Measurements from ENCODE around the gene AGAP6.
"Not testable (repeated sequence)": the region's sequence is repeated elsewhere in the genome, so short reads cannot be mapped to it uniquely, and the experiment has no call there.

AGAP6 gene

GRCh38 chr10:50025627-50026026 is 37.4 kb downstream of the AGAP6 start:
- DNase-seq = no peak

GRCh38 chr10:50027195-50027594 is 39.0 kb downstream of the AGAP6 start:
- no peak for DNase-seq

GRCh38 chr10:50033481-50033880 is 45.3 kb downstream of the AGAP6 start:
- no peak for DNase-seq

DNA sequence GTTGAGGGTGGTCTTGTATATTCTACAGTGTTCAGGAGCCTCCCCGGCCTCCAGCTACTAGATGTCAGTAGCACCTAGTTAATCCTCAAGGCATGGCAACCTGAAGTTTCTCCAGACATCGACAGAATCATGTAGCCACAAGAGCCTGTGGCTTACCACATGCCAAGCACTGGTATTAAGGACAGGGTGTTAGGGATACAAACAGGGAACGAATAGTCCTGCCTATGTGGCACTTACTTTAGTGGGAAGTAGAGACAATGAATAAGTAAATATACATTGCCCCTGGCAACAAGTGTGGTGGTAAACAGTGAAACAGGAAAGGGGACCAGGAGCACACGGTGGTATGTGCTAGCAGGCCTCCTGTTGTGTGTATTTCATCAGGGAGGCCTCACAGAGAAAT is 47.1 kb downstream of the AGAP6 start:
- not testable (repeated sequence) for DNase-seq

DNA sequence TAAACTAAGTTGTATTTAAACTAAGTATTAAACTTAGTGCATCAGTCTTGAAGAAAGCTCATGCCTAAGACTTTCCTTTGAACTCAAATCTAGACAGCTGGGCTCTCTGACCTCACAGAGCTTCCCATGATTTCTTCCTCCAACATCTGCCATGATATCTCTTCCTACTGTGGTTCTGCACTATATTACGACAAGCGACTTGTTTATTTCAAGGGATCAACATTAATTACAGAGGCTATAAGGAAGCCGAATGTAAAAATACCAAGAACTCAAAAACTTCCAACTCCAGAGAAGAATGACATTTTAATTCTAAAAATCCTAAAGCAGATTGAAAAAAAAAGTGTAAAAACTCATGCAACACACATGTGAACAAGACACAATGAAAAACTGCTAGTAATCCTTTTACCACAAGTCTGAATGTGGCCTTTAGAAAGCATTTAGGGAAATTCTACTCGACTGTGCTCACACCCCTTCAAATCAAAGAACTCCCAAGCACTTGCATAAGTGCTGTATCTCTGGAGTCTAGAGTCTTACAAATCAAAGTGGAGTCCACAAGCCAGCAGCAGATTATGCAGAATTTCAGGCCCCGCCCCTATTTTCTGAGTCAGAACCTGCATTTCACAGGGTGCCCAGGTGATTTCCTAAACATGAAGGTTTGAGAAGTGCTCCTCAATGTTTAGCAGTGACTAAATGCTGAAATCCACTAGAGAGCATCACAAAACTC is 56.9 kb downstream of the AGAP6 start:
- DNase-seq = no peak

GRCh38 chr10:50046457-50046856 is 58.3 kb downstream of the AGAP6 start:
- DNase-seq = not testable (repeated sequence)

GRCh38 chr10:50047594-50047993 is 59.4 kb downstream of the AGAP6 start:
- DNase-seq = not testable (repeated sequence)

- DNase-seq = not testable (repeated sequence)
Measured at GRCh38 chr10:50051995-50052660, 63.9 kb downstream of the AGAP6 start.

- DNase-seq = not testable (repeated sequence)
Measured at GRCh38 chr10:50052778-50053376, 64.7 kb downstream of the AGAP6 start.

DNA sequence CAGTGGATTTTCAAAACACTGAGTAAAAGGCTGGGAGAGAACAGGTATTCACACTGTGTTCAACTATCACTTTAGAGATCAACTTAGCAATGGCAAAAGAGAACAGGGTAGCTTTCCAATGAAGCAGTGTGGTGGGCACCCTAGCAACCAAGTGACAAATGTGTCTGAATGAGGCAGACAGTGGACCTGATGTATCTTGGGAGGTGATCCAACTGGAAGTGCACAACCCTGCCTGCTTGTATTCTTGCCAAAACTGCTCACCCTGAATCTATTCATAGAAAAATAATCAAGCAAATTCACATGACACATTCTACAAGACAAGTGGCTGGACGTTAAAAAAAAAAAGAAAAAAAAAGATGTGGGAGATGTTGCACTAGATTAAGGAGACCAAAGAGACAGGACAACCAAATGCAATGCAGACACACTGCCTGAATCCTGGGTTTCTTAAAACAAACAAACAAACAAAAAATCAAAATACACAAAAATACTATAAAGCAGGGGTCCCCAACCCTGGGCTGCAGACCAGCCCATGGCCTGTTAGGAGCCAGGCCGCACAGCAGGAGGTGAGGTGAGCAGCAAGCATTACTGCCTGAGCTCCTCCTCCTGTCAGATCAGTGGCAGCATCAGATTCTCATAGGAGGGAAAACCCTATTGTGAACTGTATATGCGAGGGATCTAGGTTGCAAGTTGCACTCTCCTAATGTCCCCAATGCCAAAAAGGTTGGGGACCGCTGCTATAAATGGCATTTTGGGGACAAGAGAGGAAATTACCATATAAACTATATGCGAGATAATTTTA is 67.5 kb downstream of the AGAP6 start:
- peak; percentile 8 for DNase-seq

DNA sequence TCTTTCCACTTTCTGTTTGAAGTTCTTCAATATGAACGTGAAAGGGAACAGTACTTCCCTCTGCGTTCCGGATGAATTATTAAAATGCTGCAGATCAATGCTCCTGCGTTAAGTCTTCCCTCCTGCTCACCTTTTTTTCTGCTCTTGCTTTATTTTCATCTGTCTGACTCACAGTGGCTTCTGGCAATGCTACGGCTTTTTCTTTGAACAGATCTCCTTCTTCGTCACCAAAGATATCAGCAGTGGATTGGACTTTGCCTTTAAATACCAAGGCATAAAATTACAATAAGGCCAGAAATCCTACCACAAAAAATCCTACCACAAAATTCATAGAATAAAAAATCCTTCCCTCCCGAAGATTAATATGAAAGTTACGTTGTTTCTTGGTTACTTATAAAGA is 68.4 kb downstream of the AGAP6 start:
- DNase-seq = not testable (repeated sequence)

DNA sequence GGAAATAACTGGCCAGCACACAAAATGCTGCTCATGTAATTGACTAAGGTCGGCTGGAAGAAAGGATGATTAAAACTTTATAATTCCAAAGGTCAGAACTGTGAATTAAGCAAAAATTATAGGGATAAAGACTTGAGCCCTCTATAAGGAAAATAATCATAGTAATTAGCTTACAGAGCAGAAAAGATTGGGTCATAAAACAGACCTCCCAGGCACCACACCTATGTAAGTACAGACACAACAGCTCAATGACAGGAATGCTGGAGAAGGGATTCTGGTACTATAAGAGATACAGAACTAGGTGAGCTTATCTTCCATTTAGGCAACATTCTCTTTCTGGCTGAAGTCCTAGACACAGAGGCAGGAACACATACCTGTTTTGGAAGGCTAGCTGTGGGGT is 70.5 kb downstream of the AGAP6 start:
- not testable (repeated sequence) for DNase-seq

DNA sequence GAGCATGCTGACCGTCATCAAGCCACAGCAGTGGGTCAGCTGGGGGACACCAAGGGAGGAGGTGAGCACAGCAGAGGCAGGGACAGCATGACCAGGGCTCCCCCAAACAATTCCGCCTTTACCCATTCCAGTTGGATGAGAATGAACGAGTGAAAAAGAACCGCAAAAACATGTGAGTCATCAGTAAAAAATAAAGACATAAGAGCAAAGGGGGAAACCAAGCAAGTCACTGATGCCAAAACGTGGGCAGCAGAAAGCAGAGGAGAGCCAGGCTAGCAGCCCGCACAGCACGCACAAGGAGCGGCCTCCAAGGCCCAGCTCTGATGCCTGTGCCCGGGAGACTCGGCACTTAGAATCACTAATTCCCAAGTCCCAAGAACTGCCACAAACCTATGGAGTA is 71.7 kb downstream of the AGAP6 start:
- not testable (repeated sequence) for DNase-seq

All from retina (tissue), 1 donor.